Cardiac fibroblast (primary cell): Measurements from ENCODE around the gene ARHGAP10.
A peak's percentile ranks its signal among the peaks of the same experiment; 100 is the strongest.

Experiments used
- DNase-seq, 2 donors: peaks; one replicate each; pipeline versions ENCODE4 v3.0.0 to v3.0.0-alpha.2; 2010; ENCODE audit warnings: low read depth in 2 of 2
- H3K4me3 ChIP-seq, 2 donors: replicated peaks in 1 of 2; 1 replicate in 1 of 2; 2 replicates in 1 of 2; pipeline ENCODE4 v1.5.1; 2011; ENCODE audit warnings: low read depth in 2 of 2, low read length in 2 of 2, mild to moderate bottlenecking in 2 of 2, moderate library complexity in 1 of 2
- TF ChIP-seq, protein P1 (sequence below): IDR thresholded peaks from one replicate; pipeline ENCODE4 v1.5.1; 2011; ENCODE audit warnings: low read depth, mild to moderate bottlenecking, low read length, inconsistent platforms

ARHGAP10 gene

DNA sequence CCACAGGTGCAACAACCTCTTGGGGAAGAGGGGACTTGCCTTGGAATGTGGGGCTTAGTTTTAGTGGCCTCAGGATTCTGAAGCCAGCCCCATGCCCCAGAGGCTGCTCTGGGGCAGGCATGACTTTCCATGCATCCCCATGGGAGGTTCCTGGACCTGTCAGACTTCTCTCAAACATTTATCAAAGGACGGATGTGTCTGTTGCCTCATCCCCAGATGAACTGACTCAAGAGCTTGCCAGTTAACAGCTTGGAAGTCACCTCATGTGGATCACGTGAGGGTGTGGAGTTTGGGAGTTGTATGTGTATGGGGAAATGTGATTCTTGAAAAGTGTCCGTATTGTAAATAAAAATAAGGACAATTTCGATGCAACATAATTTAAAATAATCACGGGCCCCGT lies 341.5 kb downstream of the ARHGAP10 start:
- TF ChIP-seq, protein P1, sequence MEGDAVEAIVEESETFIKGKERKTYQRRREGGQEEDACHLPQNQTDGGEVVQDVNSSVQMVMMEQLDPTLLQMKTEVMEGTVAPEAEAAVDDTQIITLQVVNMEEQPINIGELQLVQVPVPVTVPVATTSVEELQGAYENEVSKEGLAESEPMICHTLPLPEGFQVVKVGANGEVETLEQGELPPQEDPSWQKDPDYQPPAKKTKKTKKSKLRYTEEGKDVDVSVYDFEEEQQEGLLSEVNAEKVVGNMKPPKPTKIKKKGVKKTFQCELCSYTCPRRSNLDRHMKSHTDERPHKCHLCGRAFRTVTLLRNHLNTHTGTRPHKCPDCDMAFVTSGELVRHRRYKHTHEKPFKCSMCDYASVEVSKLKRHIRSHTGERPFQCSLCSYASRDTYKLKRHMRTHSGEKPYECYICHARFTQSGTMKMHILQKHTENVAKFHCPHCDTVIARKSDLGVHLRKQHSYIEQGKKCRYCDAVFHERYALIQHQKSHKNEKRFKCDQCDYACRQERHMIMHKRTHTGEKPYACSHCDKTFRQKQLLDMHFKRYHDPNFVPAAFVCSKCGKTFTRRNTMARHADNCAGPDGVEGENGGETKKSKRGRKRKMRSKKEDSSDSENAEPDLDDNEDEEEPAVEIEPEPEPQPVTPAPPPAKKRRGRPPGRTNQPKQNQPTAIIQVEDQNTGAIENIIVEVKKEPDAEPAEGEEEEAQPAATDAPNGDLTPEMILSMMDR: no peak
- no peak for DNase-seq
- no peak overlapping the region for H3K4me3 ChIP-seq

DNA sequence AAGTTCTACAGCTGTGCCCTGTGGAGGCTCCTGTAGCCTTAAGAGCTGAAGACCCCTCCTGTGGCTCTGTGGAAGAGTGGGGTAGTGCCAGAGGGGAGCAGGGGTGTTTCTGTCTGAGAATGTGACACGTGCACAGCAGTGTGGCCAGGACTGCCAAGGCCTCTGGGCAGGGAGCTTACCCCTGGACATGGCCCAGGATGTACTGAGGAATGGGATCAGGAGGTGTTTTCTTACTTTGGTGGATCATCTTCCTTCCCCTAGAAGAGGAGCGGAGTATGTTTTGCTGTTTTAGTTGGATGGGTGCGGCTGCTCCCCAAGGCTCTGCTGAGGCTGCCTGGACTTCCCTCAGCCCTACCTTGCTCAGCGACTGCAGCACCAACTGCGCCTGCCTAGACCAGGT lies 342.6 kb downstream of the ARHGAP10 start:
- H3K4me3 ChIP-seq: no peak overlapping the region
- DNase-seq: no peak
- TF ChIP-seq, protein P1: no peak

DNA sequence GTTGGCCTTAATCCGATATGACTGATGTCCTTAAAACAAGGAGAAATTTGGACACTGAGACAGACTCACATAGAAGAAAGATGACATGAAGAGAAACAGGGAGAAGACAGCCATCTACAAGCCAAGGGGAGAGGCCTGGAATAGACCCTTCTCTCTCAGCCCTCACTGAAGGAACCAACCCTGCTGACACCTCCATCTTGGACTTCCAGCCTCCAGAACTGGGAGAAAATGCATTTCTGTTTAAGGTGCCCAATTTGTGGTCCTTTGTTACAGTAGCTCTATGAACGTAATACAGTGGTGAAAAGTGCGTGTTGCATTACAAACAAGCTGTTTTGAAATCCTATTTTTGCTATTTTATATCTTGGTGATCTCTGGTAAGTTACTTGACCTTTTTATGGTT lies 343.6 kb downstream of the ARHGAP10 start:
- TF ChIP-seq, protein P1: no peak
- H3K4me3 ChIP-seq: no peak overlapping the region
- no peak for DNase-seq

DNA sequence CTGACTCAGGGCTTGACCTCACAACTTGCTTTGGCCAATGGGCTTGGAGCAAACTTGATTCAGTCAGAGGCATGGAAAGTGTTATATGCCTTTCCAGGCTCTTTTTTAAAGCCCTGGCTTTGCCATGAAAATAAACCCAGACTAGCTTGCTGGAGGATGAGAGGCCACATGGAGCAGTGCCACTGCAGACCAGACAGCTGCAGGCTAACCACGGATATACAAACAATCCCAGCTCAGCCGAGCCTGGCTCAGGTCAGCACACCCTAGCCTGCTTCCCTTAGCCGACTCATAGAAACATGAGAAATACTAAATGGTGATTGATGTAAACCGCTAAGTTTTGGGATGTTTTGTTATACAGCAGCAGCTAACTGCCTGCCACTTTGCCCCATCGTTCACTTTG lies 345.1 kb downstream of the ARHGAP10 start:
- peak in 1 of 2 donors; percentile 11 for DNase-seq

DNA sequence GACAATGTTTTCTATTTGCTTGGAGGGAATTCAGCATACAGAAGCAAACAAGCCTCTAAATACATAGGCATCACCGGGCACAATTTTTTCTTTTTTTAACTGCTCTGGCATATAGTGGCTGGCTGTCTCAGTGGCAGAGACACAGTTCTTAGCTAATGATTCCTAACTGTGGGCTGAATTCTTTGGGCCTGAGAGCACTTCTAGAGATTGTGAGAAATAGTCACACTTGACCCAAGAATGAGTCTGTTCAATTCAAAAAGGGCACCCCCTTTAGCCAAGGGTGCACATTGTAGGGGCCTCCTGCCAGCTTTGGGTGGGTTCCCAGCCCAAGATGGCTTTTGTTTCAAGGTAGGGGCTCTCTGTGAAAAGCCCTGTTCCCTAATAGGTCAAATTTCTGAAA lies 345.7 kb downstream of the ARHGAP10 start:
- H3K4me3 ChIP-seq: no peak overlapping the region
- TF ChIP-seq, protein P1: no peak
- no peak for DNase-seq

More for the DNA sequence above, 345.1 kb downstream of the ARHGAP10 start:
- no peak overlapping the region for H3K4me3 ChIP-seq
- TF ChIP-seq, protein P1: no peak

DNA sequence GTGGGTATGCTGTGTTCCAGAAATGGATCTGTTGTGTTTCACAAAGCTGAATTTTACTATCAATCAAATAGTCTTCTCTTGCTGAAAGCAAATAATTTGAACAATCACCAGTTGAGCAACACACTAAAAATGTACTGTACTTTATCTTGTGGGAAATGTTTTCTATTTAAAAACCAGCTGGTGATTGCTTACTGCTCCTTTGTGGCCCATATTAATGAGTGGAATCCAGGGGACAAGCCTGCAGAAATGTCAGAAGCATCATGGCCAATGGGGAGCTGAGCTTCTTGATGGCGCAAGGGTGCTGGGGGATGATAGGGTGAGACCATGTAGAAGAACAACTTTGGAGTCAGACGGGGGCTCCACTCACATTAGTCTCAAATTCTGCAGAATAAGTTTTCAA lies 346.2 kb downstream of the ARHGAP10 start:
- H3K4me3 ChIP-seq: no peak overlapping the region
- DNase-seq: no peak
- TF ChIP-seq, protein P1: no peak

DNA sequence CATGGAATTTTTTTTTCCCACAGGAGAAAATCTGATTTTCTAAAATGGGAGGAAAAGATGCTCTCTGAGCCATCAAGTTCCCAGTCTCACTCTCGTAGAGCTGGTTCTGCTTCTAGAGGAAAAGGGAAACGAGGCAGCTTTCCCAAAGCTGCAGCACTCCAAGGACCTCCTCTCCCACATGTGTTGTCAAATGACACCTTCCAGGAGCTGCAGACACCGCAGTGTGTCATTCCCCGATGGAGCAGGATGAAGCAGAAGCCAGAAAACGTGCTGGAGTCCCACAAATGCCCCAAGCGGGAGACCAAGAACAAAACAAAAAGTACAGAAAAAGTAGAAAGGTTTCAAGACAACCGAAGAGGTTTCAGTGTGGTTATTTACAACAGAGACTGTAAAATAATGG lies 348.1 kb downstream of the ARHGAP10 start:
- H3K4me3 ChIP-seq: no peak overlapping the region
- DNase-seq: no peak
- TF ChIP-seq, protein P1: no peak
